EH (cell line): ENCODE measurements around the gene UHRF1.
A peak's percentile ranks its signal among the peaks of the same experiment; 100 is the strongest.
"Not testable (repeated sequence)": the region's sequence is repeated elsewhere in the genome, so short reads cannot be mapped to it uniquely, and the experiment has no call there.

ENCODE experiments used
- DNase-seq: peaks from one replicate; pipeline ENCODE4 v3.0.0-alpha.2; 2015; ENCODE audit warnings: low read depth

The UHRF1 gene

GRCh38 chr19:4937060-4937459 lies 27.8 kb downstream of the UHRF1 start:
- DNase-seq, result no peak

GRCh38 chr19:4938461-4938860 lies 29.2 kb downstream of the UHRF1 start:
- DNase-seq, result not testable (repeated sequence)

- no peak for DNase-seq
These were observed 30.2 kb downstream of the UHRF1 start for GRCh38 chr19:4939466-4939865.

GRCh38 chr19:4941638-4942169 lies 32.4 kb downstream of the UHRF1 start:
- not testable (repeated sequence) for DNase-seq

GRCh38 chr19:4950650-4951049 lies 41.3 kb downstream of the UHRF1 start:
- DNase-seq, result not testable (repeated sequence)

GRCh38 chr19:4951656-4952055 lies 42.4 kb downstream of the UHRF1 start:
- no peak for DNase-seq

GRCh38 chr19:4952945-4953344 lies 43.6 kb downstream of the UHRF1 start:
- no peak for DNase-seq

- not testable (repeated sequence) for DNase-seq
These were observed 45.2 kb downstream of the UHRF1 start for GRCh38 chr19:4954320-4955149.

- no peak for DNase-seq
These were observed 46.0 kb downstream of the UHRF1 start for GRCh38 chr19:4955274-4955673.

- DNase-seq, result no peak
These were observed 48.7 kb downstream of the UHRF1 start for GRCh38 chr19:4957981-4958380.

GRCh38 chr19:4962085-4962619 lies 52.9 kb downstream of the UHRF1 start:
- no peak for DNase-seq

GRCh38 chr19:4965061-4965460 lies 55.8 kb downstream of the UHRF1 start:
- DNase-seq, result no peak

GRCh38 chr19:4966591-4966990 lies 57.3 kb downstream of the UHRF1 start:
- DNase-seq, result no peak

- no peak for DNase-seq
These were observed 58.6 kb downstream of the UHRF1 start for GRCh38 chr19:4967738-4968461.

GRCh38 chr19:4968462-4969291 lies 59.4 kb downstream of the UHRF1 start, which contains the start of gene KDM4B:
Gene KDM4B, plus strand, starts transcription at chr19:4969113. Its CDS starts 63,778 bp downstream, at chr19:5032891.
- peak; percentile 99 for DNase-seq

- DNase-seq, result no peak
These were observed 60.0 kb downstream of the UHRF1 start for GRCh38 chr19:4969292-4969771.

GRCh38 chr19:4969772-4970531 lies 60.7 kb downstream of the UHRF1 start:
- DNase-seq, result peak; percentile 40

- DNase-seq, result peak; percentile 44
These were observed 61.5 kb downstream of the UHRF1 start for GRCh38 chr19:4970558-4971423.

- peak; percentile 46 for DNase-seq
These were observed 62.1 kb downstream of the UHRF1 start for GRCh38 chr19:4971424-4971793.
